Testis (tissue), 3 donors: ENCODE measurements around the gene TRRAP. TPM values are rescaled to one million over a fixed set of nuclear protein-coding genes. Genes with fewer than 3 reads are reported as not detected.

Experiments
- DNase-seq: peaks from one replicate; pipeline ENCODE4 v3.0.0-alpha.2; 2019
- H3K27ac ChIP-seq, 2 donors: fragments of 200-600 bp; sonication (generic); one replicate each; pipeline ENCODE4 v1.5.1; 2019
- H3K27me3 ChIP-seq: fragments of 200-600 bp; sonication (generic); one replicate; pipeline ENCODE4 v1.5.1; 2019
- H3K36me3 ChIP-seq: fragments of 200-600 bp; sonication (generic); one replicate; pipeline ENCODE4 v1.5.1; 2017; ENCODE audit warnings: low read depth; ENCODE audit errors: missing control alignments
- H3K4me1 ChIP-seq: fragments of 200-600 bp; sonication (generic); one replicate; pipeline ENCODE4 v1.5.1; 2019
- H3K4me3 ChIP-seq, 2 donors: fragments of 200-600 bp; sonication (generic); one replicate each; pipeline ENCODE4 v1.5.1; 2017 to 2019
- H3K9me3 ChIP-seq: fragments of 200-600 bp; sonication (generic); one replicate; pipeline ENCODE4 v1.5.1; 2017
- POLR2A ChIP-seq: fragments of 450-650 bp; IDR thresholded peaks from one replicate; pipeline ENCODE4 v1.6.1; 2017; ENCODE audit warnings: antibody characterized with exemption, mild to moderate bottlenecking, moderate library complexity
- WGBS, 2 donors: methylation state at CpG; one replicate each; pipeline ENCODE4 v1.1.5; 2018; 5-methylcytosine and 5-hydroxymethylcytosine counted together
- intact Hi-C: fragments of 100-400 bp; cut with DNase I; formaldehyde crosslinking; loops from one replicate; pipeline ENCODE4 v1.15.1; 2023; ENCODE audit warnings: low total_unique reads
- polyA plus RNA-seq: library from polyadenylated mRNA; stranded (reverse); fragments of 350-450 nt; fragmentation: Illumina TruSeq; extraction: RNeasy Lipid Tissue Mini Kit (QIAGEN cat#74804); gene quantifications from one replicate; pipeline ENCODE4 v1.2.3, GENCODE V29; 2014; ENCODE audit warnings: low read depth, low replicate concordance; ENCODE audit not compliant: insufficient read depth
- total RNA-seq, 2 donors: library from RNA; depleted of rRNA; stranded (reverse); fragments of >200 nt; gene quantifications; one replicate each; pipeline ENCODE4 v1.2.3, GENCODE V29; 2016
- TF ChIP-seq, protein P1 (sequence below), 3 experiments: fragments of 450-650 bp in 2 of 3; fragments of 200-600 bp in 1 of 3; sonication (generic) in 1 of 3; IDR thresholded peaks; one replicate each; pipeline ENCODE4 v1.5.1; 2016 to 2019; ENCODE audit warnings: antibody characterized with exemption in 3 of 3, mild to moderate bottlenecking in 2 of 3, moderate library complexity in 1 of 3

The TRRAP gene
- total and polyA plus RNA-seq, 3 donors from 2014 or later = 45.6 to 120 (median 119) TPM

DNA sequence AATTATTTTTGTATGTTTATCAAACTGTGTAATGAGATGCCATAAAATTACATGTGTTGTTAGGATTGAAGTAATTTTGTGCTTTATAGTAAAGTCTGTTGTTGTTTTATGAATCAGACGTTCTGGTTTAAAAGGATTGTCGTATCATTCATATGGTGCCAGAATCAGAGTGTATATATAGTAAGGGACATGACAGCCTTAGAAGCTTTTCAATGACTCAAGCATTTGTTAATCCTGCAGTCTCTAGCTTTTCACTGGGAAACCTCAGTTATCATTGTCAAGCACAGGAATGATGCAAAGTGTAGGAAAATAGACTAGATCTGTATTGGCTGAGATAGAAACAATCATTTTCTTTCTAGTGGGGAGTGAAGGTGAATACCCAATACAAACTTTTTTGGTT lies 57.5 kb downstream of the TRRAP start:
- Histone ChIP-seq H3K9me3 (no peaks in the 10 kb centered on the region), H3K27ac (no peak overlapping the region), H3K36me3 (no peaks in the 10 kb centered on the region), H3K27me3 (no peaks in the 10 kb centered on the region), H3K4me1 (no peaks in the 10 kb centered on the region), H3K4me3 (no peak overlapping the region)
- no peak for DNase-seq
- WGBS, 2 donors = 82 to 83% methylated on average over 2 of the region's 2 CpGs
- TF ChIP-seq, protein P1, sequence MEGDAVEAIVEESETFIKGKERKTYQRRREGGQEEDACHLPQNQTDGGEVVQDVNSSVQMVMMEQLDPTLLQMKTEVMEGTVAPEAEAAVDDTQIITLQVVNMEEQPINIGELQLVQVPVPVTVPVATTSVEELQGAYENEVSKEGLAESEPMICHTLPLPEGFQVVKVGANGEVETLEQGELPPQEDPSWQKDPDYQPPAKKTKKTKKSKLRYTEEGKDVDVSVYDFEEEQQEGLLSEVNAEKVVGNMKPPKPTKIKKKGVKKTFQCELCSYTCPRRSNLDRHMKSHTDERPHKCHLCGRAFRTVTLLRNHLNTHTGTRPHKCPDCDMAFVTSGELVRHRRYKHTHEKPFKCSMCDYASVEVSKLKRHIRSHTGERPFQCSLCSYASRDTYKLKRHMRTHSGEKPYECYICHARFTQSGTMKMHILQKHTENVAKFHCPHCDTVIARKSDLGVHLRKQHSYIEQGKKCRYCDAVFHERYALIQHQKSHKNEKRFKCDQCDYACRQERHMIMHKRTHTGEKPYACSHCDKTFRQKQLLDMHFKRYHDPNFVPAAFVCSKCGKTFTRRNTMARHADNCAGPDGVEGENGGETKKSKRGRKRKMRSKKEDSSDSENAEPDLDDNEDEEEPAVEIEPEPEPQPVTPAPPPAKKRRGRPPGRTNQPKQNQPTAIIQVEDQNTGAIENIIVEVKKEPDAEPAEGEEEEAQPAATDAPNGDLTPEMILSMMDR (IDR thresholded peaks at IDR 0.05) = no peak
- no peak for TF ChIP-seq POLR2A
- intact Hi-C loops = no loop called here

DNA sequence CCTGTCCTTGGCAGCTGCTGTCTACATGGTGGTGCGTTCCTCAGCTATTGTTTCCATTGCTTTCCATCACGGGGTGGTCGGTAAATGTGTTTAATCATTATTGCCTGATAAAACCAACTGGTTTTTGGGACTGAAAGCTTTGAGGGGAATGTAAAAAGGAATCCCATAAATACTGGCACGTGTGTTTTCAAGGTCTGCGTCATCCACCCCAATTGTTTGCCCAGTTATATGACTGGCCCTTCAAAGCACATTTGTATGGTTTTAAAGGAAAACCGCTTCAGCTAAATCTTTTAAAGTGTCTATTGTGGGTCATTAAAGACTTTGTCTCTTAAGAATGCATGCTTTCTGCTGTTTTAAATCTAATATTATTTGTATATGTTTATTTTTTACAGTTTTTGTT lies 65.0 kb downstream of the TRRAP start:
- TF ChIP-seq, protein P1 (IDR thresholded peaks at IDR 0.05) = no peak
- TF ChIP-seq POLR2A = no peak
- 78% methylated on average over 6 of the region's 6 CpGs for WGBS, 2 donors
- no peak for DNase-seq
- intact Hi-C loops = no loop called here
- no peaks in the 10 kb centered on the region for H3K4me1 ChIP-seq
- H3K27ac ChIP-seq = no peak overlapping the region
- H3K36me3 ChIP-seq = no peaks in the 10 kb centered on the region
- no peak overlapping the region for H3K4me3 ChIP-seq
- H3K27me3 ChIP-seq = no peaks in the 10 kb centered on the region
- H3K9me3 ChIP-seq = no peaks in the 10 kb centered on the region

DNA sequence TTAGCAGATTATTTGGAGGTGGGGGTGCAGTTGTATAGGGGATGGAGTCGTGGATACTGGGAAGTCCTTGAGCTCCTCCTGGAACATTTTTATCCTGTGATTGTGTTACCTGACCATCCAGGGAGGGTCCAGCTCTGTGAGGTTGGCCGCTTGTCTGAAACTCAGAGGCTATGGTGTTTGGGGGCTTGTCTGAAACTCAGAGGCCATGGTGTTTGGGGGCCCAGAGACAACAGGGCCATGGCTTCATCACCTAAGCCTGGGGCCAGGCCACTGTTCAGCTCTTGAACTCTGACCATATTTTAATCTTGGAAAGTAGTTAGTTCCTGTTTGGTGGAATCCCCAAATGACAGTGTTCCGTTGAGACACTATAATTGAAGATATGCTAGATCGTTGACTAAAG lies 66.1 kb downstream of the TRRAP start:
- H3K27me3 ChIP-seq = no peaks in the 10 kb centered on the region
- H3K27ac ChIP-seq = no peak overlapping the region
- no peak for DNase-seq
- H3K9me3 ChIP-seq = no peaks in the 10 kb centered on the region
- H3K36me3 ChIP-seq = no peaks in the 10 kb centered on the region
- no peak overlapping the region for H3K4me3 ChIP-seq
- intact Hi-C loops = no loop called here
- TF ChIP-seq, protein P1 (IDR thresholded peaks at IDR 0.05) = no peak
- no peak for TF ChIP-seq POLR2A
- WGBS, 2 donors = 82 to 94% methylated on average over 4 of the region's 4 CpGs
- no peaks in the 10 kb centered on the region for H3K4me1 ChIP-seq

DNA sequence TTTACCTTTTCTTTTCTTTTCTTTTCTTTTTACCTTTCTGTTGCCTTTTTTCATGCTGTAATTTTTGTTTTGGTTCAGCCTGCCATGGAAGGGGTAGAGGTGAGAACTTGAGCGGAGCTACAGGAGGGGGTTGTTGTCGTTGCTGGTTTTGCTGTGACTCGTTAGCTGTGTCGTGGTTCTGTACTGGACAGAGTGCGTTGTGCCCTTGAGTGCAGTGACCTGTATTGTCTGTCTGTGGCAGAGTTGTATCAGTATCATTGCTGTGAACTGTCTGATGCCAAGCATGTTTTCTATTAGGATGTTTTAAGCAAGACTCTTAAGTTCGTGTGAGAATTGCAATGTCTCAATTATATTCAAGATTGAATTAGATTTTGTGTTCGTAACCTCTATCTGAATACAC lies 67.5 kb downstream of the TRRAP start:
- TF ChIP-seq, protein P1 (IDR thresholded peaks at IDR 0.05) = no peak
- no peak for TF ChIP-seq POLR2A
- 58 to 83% methylated on average over 7 of the region's 7 CpGs for WGBS, 2 donors
- Histone ChIP-seq H3K27ac (no peak overlapping the region), H3K27me3 (no peaks in the 10 kb centered on the region), H3K36me3 (no peaks in the 10 kb centered on the region), H3K9me3 (no peaks in the 10 kb centered on the region), H3K4me1 (no peaks in the 10 kb centered on the region), H3K4me3 (no peak overlapping the region)
- intact Hi-C loops = no loop called here
- DNase-seq = no peak

DNA sequence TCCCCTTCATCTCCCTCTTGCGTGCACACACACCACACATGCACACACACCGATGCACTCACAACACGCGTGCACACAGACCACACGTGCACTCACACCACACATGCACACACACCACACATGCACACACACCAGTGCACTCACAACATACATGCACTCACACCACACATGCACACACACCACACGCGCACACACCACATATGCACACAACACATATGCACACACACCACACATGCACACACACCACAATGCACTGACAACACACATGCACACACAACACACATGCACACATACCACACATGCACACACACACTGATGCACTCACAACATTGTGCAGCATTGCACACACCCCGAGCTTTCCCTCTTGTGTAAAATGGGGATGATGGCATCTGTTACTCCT lies 68.1 kb downstream of the TRRAP start:
- Histone ChIP-seq H3K27ac (no peak overlapping the region), H3K36me3 (no peaks in the 10 kb centered on the region), H3K4me3 (no peak overlapping the region), H3K4me1 (no peaks in the 10 kb centered on the region), H3K9me3 (no peaks in the 10 kb centered on the region), H3K27me3 (no peaks in the 10 kb centered on the region)
- WGBS, 2 donors = 88 to 95% methylated on average over 8 of the region's 8 CpGs
- no peak for DNase-seq
- intact Hi-C loops = no loop called here
- TF ChIP-seq, protein P1 (IDR thresholded peaks at IDR 0.05) = no peak
- TF ChIP-seq POLR2A = no peak
